ENCODE measurements around the gene PNRC2.
"Not testable (repeated sequence)": the region's sequence is repeated elsewhere in the genome, so short reads cannot be mapped to it uniquely, and the experiment has no call there.

The PNRC2 gene

DNA sequence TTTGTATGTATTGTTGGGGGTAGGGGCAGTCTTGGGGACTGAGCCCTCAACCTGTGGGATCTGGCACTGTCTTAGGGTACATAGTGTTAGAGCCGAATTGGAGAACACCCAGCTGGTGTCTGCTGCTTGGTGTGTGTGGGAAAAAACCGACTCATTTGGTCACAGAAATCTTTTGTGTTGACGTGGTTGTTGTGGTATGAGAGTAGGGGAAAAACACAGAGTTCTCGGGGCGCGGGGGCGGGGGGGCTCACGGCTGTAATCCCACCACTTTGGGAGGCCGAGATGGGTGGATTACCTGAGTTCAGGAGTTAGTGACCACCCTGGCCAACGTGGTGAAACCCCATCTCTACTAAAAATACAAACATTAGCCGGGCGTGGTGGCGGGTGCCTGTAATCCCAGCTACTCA, 35.8 kb downstream of the PNRC2 start:
- no peak for DNase-seq

DNA sequence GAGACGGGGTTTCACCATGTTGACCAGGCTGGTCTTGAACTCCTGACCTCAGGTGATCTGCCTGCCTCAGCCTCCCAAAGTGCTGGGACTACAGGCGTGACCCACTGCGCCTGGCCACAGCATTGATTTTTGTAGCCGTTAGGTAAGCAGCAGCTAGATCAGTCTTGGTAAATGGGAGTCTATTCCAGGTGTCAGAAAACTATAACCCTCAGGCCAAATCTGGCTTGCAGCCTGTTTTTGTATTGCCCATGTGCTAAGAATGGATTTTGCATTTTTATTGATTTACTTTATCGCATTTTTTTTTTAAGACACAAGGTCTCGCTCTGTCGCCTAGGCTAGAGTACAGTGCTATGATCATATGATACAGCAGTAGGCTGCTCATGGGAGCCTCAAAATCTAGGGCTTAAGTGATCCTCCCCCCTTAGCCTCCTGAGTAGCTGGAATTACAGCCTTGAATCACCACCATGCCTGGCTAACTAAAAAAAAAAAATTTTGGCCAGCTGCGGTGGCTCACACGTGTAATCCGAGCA, 37.1 kb downstream of the PNRC2 start:
- no peak for DNase-seq

- no peak for DNase-seq
These were observed 38.2 kb downstream of the PNRC2 start for GRCh38 chr1:23997812-23998211.

GRCh38 chr1:23999156-23999671, 39.6 kb downstream of the PNRC2 start:
- DNase-seq: no peak

GRCh38 chr1:24002695-24003094, 43.1 kb downstream of the PNRC2 start:
- DNase-seq: no peak

DNA sequence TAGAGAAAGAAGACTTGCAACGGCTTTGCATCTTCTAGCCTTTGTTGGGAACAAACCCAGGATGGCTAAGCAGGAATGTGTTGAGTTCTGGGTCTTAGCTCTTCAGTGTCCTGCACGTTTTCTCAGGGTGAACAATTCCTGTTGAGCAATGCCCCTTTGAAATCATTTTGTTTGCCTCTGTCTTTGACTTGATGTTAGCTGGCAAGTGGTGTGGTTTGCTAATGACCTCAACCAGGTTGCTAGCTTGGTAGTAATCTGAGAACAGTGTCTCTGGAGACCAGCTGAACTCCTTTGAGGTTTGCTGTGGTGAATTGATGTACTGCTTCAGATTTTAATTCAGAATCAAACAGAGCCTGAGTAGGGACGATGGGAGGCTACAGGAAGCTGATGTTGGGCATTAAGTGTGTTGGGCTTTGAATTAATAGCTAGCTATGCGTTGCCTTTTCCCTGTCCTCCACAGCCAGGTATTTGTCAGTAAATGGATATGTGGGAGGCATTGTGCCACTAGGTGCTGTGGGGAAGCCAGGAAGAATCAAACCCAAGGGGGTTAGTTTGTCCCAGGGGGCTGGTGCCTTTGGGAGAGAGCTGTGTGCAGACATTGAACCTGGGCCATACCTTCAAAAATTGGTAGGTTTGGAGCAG, 43.8 kb downstream of the PNRC2 start:
- no peak for DNase-seq

DNA sequence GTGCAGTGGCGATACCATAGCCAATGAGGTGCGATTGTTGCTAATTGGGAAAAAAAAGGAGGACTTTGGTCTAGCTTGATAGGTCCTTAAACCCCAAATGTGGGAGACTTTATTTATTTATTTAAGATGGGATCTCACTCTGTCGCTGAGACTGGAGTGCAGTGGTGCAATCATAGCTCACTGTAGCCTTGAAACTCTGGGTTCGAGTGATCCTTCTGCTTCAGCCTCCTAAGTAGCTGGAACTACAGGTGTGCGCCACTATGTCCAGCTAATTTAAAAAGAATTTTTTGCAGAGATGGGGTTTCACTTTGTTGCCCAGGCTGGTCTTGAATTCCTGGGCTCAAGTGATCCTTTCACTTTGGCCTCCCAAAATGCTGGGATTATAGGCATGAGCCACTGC, 44.5 kb downstream of the PNRC2 start:
- no peak for DNase-seq

GRCh38 chr1:24005163-24005562, 45.5 kb downstream of the PNRC2 start:
- no peak for DNase-seq

- DNase-seq: no peak
These were observed 47.5 kb downstream of the PNRC2 start for GRCh38 chr1:24007079-24007478.

DNA sequence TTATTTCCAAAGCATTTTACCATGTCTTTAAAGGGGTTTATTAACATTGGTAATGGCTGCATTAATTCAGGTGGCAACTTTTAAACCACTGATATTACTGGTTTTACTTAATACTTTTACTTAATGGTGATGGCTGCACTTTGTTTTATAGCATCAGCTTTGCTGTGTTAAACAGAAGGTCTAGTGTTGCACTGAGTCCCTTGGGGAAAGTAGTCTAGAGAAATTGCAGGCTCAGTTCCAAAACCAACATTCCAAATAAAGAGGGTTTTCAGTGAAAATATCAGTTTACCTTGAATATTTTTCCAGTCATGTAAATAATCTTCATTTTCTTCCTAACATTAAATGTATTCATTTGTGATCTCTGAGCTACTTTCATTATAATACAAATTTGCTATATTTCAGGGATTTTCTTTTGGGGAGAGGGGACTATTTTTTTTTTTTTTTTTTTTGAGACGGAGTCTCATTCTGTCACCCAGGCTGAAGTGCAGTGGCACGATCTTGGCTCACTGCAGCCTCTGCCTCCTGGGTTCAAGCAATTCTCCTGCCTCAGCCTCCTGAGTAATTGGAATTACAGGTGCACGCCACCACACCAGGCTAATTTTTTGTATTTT, 49.1 kb downstream of the PNRC2 start:
- peak; percentile 50 for DNase-seq

DNA sequence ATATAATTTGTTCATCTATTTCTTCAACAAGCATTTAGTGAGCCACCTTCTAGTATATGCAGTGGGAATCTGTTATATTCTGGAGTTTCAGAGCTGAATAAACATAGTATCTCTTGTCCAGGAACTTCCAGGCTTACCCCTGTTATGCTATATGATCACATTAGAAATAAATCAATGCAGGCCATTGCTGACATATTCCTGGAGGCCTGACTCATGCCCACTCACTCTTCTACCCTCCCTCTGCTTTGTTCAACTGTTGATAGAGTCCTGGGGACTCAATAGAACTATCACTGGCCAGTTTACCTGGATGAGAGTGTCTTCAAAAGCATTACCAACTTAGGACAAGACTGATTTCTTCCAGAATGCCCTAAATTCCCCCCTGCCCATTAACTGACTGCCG, 49.8 kb downstream of the PNRC2 start:
- DNase-seq: no peak

GRCh38 chr1:24010650-24011049, 51.0 kb downstream of the PNRC2 start:
- no peak for DNase-seq

DNA sequence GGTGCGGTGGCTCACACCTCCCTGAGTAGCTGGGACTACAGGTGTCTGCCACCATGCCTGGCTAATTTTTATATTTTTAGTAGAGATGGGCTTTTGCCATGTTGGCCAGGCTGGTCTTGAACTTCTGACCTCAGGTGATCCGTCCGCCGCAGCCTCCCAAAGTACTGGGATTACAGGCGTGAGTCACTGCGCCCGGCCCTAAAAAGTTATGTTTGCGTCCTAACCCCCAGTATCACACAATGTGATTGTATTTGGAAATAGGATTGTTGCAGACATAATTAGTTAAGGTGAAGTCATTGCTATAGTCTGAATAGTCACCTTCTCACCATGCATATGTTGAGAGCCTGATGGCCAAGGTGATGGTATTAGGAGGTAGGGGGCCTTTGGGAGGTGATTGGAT, 53.2 kb downstream of the PNRC2 start:
- not testable (repeated sequence) for DNase-seq
